Suprapubic skin (tissue), 4 donors: ENCODE measurements around the gene DAD1.

ENCODE experiments used
- EP300 ChIP-seq: sonication (generic); formaldehyde crosslinking; IDR thresholded peaks from one replicate; pipeline ENCODE4 v1.6.1; 2017; ENCODE audit warnings: antibody characterized with exemption
- POLR2AphosphoS5 ChIP-seq, 3 donors: sonication (generic); formaldehyde crosslinking; IDR thresholded peaks; one replicate each; pipeline ENCODE4 v1.6.1; 2017; ENCODE audit warnings: antibody characterized with exemption in 3 of 3
- TF ChIP-seq, protein P1 (sequence below), 2 donors: fragments of 200-600 bp in 1 of 2; fragments of 450-650 bp in 1 of 2; sonication (generic) in 1 of 2; IDR thresholded peaks; one replicate each; pipeline ENCODE4 v1.5.1; 2016 to 2019; ENCODE audit warnings: antibody characterized with exemption in 2 of 2, mild to moderate bottlenecking in 1 of 2, moderate library complexity in 1 of 2

DNA sequence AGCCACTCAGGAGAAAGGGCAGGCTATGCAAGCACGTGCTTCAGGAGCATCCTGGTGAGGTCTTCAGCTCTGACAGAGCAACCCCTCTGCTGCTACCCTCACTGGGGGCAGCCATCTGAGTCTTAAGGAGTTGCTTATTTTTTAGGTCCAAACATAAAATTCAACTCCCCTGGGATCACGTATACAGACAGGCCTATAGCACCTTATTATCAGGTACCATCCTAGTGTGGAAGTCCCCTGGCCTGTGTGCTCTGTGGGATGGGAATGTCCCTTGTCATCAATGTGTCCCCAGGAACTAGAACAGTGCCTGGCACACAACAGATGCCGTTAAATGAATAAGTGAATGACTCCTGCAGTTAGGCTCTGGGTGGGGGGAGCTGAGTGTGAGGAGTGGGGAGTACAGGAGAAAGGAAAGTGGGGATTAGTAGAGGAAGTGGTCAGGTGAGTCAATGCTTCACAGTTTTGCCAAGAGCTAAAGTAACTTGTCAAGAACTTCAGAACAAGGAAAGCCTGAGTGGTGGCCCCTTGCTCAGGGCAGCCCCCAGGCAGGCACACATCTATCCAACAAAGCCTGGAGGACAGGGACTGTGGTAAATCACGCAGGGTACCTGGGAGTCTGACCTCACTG, 33.5 kb downstream of the DAD1 start:
- TF ChIP-seq, protein P1, sequence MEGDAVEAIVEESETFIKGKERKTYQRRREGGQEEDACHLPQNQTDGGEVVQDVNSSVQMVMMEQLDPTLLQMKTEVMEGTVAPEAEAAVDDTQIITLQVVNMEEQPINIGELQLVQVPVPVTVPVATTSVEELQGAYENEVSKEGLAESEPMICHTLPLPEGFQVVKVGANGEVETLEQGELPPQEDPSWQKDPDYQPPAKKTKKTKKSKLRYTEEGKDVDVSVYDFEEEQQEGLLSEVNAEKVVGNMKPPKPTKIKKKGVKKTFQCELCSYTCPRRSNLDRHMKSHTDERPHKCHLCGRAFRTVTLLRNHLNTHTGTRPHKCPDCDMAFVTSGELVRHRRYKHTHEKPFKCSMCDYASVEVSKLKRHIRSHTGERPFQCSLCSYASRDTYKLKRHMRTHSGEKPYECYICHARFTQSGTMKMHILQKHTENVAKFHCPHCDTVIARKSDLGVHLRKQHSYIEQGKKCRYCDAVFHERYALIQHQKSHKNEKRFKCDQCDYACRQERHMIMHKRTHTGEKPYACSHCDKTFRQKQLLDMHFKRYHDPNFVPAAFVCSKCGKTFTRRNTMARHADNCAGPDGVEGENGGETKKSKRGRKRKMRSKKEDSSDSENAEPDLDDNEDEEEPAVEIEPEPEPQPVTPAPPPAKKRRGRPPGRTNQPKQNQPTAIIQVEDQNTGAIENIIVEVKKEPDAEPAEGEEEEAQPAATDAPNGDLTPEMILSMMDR (IDR thresholded peaks at IDR 0.05) = no peak
- TF ChIP-seq EP300 = no peak
- no peak for TF ChIP-seq POLR2AphosphoS5 (IDR thresholded peaks at IDR 0.05)
